Stomach (tissue), 9 donors: ENCODE results near the gene SECTM1. TPM values are rescaled to one million over a fixed set of nuclear protein-coding genes. Genes with fewer than 3 reads are reported as not detected.

Experiments used
- DNase-seq, 2 donors: peaks; one replicate each; pipeline versions ENCODE4 v3.0.0 to v3.0.0-alpha.2; 2013 to 2019
- H3K27ac ChIP-seq, 5 donors: fragments of 200-600 bp in 4 of 5; sonication (generic) in 4 of 5; one replicate each; pipeline ENCODE4 v1.5.1; 2013 to 2019; ENCODE audit warnings: mild to moderate bottlenecking in 1 of 5, moderate library complexity in 1 of 5
- H3K27me3 ChIP-seq, 3 donors: fragments of 200-600 bp; sonication (generic); one replicate each; pipeline ENCODE4 v1.5.1; 2017 to 2019; ENCODE audit warnings: mixed run types in 1 of 3
- H3K36me3 ChIP-seq, 4 donors: fragments of 200-600 bp; sonication (generic); 1 replicate in 3 of 4; 2 replicates in 1 of 4; pipeline ENCODE4 v1.5.1; 2016 to 2019
- H3K4me1 ChIP-seq, 4 donors: fragments of 200-600 bp; sonication (generic); one replicate each; pipeline ENCODE4 v1.5.1; 2016 to 2019
- H3K4me3 ChIP-seq, 4 donors: fragments of 200-600 bp; sonication (generic) in 3 of 4; one replicate each; pipeline ENCODE4 v1.5.1; 2016 to 2019; ENCODE audit warnings: mild to moderate bottlenecking in 1 of 4
- H3K9me3 ChIP-seq, 4 donors: fragments of 200-600 bp; sonication (generic); one replicate each; pipeline ENCODE4 v1.5.1; 2016 to 2019
- CTCF ChIP-seq, 7 experiments: fragments of 450-650 bp in 4 of 7; fragments of 200-600 bp in 3 of 7; sonication (generic) in 3 of 7; IDR thresholded peaks; one replicate each; pipeline ENCODE4 v1.5.1; 2016 to 2019; ENCODE audit warnings: antibody characterized with exemption in 7 of 7, control low read depth in 2 of 7, mild to moderate bottlenecking in 1 of 7
- EP300 ChIP-seq: sonication (generic); formaldehyde crosslinking; IDR thresholded peaks from one replicate; pipeline ENCODE4 v1.6.1; 2017; ENCODE audit warnings: antibody characterized with exemption
- POLR2A ChIP-seq, 4 donors: fragments of 450-650 bp; IDR thresholded peaks; one replicate each; pipeline ENCODE4 v1.6.1; 2016; ENCODE audit warnings: antibody characterized with exemption in 4 of 4, control low read depth in 2 of 4, mild to moderate bottlenecking in 1 of 4, moderate library complexity in 1 of 4
- POLR2AphosphoS5 ChIP-seq, 3 donors: sonication (generic); formaldehyde crosslinking; IDR thresholded peaks; one replicate each; pipeline ENCODE4 v1.6.1; 2016; ENCODE audit warnings: antibody characterized with exemption in 3 of 3
- WGBS, 5 donors: extraction: QIAGEN DNeasy Blood & Tissue Kit in 3 of 5; methylation state at CpG; one replicate each; pipeline versions ENCODE4 v1.1.5 to v1.1.7; 2013 to 2018; 5-methylcytosine and 5-hydroxymethylcytosine counted together
- intact Hi-C: fragments of 100-400 bp; cut with DNase I; formaldehyde crosslinking; loops from one replicate; pipeline ENCODE4 v1.15.1; 2023; ENCODE audit warnings: low total_unique reads
- polyA plus RNA-seq, 3 donors: library from polyadenylated mRNA; stranded (reverse); fragments of 200-250 nt; gene quantifications; one replicate each; pipeline ENCODE4 v1.2.3, GENCODE V29; 2013
- total RNA-seq, 5 donors: library from RNA; depleted of rRNA; stranded (reverse); fragments of >200 nt; gene quantifications; one replicate each; pipeline versions ENCODE4 v1.1.0 to v1.2.3, GENCODE V29; 2014 to 2016
- donor health status: healthy with polysubstance abuse.
- donor health status: Bipolar disorder and iron deficiency.
- donor health status: healthy.

Gene SECTM1
- total and polyA plus RNA-seq, 8 donors = 1.8 to 48.8 (median 9.8) TPM

- Histone ChIP-seq H3K36me3 (peaks cover 0 to 24% (median 4%) of the 10 kb centered on the region in 4 donors), H3K27me3 (peaks cover 4 to 55% (median 33%) of the 10 kb centered on the region in 3 donors), H3K9me3 (no peaks in the 10 kb centered on the region), H3K4me3 (no peak overlapping the region), H3K4me1 (peaks cover 12 to 30% (median 24%) of the 10 kb centered on the region in 4 donors), H3K27ac (no peak overlapping the region)
- intact Hi-C loops = no loop called here
- TF ChIP-seq POLR2AphosphoS5 (IDR thresholded peaks at IDR 0.05) = no peak
- TF ChIP-seq POLR2A (IDR thresholded peaks at IDR 0.05) = no peak
- TF ChIP-seq EP300 = no peak
- no peak for TF ChIP-seq CTCF (IDR thresholded peaks at IDR 0.05)
- DNase-seq = no peak
- WGBS, 5 donors = 93 to 96% (median 94%) methylated on average over 76 of the region's 76 CpGs
These were observed 14.6 kb downstream of the SECTM1 start for GRCh38 chr17:82318772-82319606.

- no peak overlapping the region for H3K27ac ChIP-seq
- no peaks in the 10 kb centered on the region for H3K9me3 ChIP-seq
- peaks cover 0 to 15% (median 3%) of the 10 kb centered on the region in 4 donors for H3K36me3 ChIP-seq
- intact Hi-C loops = no loop called here
- peaks cover 12 to 30% (median 24%) of the 10 kb centered on the region in 4 donors for H3K4me1 ChIP-seq
- H3K4me3 ChIP-seq = no peak overlapping the region
- 90 to 98% (median 96%) methylated on average over 20 of the region's 20 CpGs for WGBS, 5 donors
- TF ChIP-seq POLR2AphosphoS5 (IDR thresholded peaks at IDR 0.05) (no peak), CTCF (IDR thresholded peaks at IDR 0.05) (no peak), POLR2A (IDR thresholded peaks at IDR 0.05) (no peak), EP300 (no peak)
- DNase-seq = no peak
- peaks cover 10 to 57% (median 36%) of the 10 kb centered on the region in 3 donors for H3K27me3 ChIP-seq
These were observed 15.4 kb downstream of the SECTM1 start for GRCh38 chr17:82318169-82318498.

GRCh38 chr17:82317394-82318168 lies 16.0 kb downstream of the SECTM1 start, which contains the start of gene CD7:
Gene CD7, minus strand, starts transcription at chr17:82317608. Its CDS starts 113 bp downstream, at chr17:82317495.
- TF ChIP-seq EP300 (no peak), POLR2AphosphoS5 (IDR thresholded peaks at IDR 0.05) (no peak), CTCF (IDR thresholded peaks at IDR 0.05) (no peak)
- intact Hi-C loops = no loop called here
- peaks cover 10 to 56% (median 36%) of the 10 kb centered on the region in 3 donors for H3K27me3 ChIP-seq
- peak within 1 kb of the TSS; percentile 10 to 49 (median 35) for H3K27ac ChIP-seq
- peaks cover 0 to 10% (median under 1%) of the 10 kb centered on the region in 4 donors for H3K36me3 ChIP-seq
- 76 to 93% (median 78%) methylated on average over 9 to 26 of the region's 26 CpGs for WGBS, 5 donors
- H3K9me3 ChIP-seq = no peaks in the 10 kb centered on the region
- DNase-seq = no peak
- peaks cover 12 to 30% (median 24%) of the 10 kb centered on the region in 4 donors for H3K4me1 ChIP-seq
- peak within 1 kb of the TSS; percentile 11 to 33 (median 28) for H3K4me3 ChIP-seq

- intact Hi-C loops = no loop called here
- 69 to 80% (median 78%) methylated on average over 18 to 29 of the region's 29 CpGs for WGBS, 5 donors
- no peaks in the 10 kb centered on the region for H3K9me3 ChIP-seq
- H3K27ac ChIP-seq = peak overlapping the region; percentile 10 to 49 (median 35)
- TF ChIP-seq EP300 = no peak
- no peak for TF ChIP-seq CTCF (IDR thresholded peaks at IDR 0.05)
- TF ChIP-seq POLR2AphosphoS5 (IDR thresholded peaks at IDR 0.05) = no peak
- no peak for TF ChIP-seq POLR2A (IDR thresholded peaks at IDR 0.05)
- H3K4me3 ChIP-seq = peak overlapping the region; percentile 11 to 33 (median 28)
- DNase-seq = no peak
- peaks cover 10 to 62% (median 36%) of the 10 kb centered on the region in 3 donors for H3K27me3 ChIP-seq
- peaks cover 12 to 30% (median 22%) of the 10 kb centered on the region in 4 donors for H3K4me1 ChIP-seq
- H3K36me3 ChIP-seq = peaks cover 0 to 4% (median 0%) of the 10 kb centered on the region in 4 donors
These were observed 16.7 kb downstream of the SECTM1 start for GRCh38 chr17:82316651-82317393.
